Measurements from ENCODE around the gene BIRC7.

The BIRC7 gene

GRCh38 chr20:63257629-63258028 is 21.9 kb downstream of the BIRC7 start:
- no peak overlapping the region for H3K4me3 ChIP-seq (ENCODE audit: low read depth, low read length)
- TF ChIP-seq CTCF (IDR thresholded peaks at IDR 0.05; ENCODE audit: control insufficient read depth, extremely low read depth, insufficient read depth) = no peak
- no peak for DNase-seq (ENCODE audit: low read depth)

GRCh38 chr20:63258781-63259180 is 23.1 kb downstream of the BIRC7 start:
- no peak for DNase-seq (ENCODE audit: low read depth)
- no peak for TF ChIP-seq CTCF (IDR thresholded peaks at IDR 0.05; ENCODE audit: control insufficient read depth, extremely low read depth, insufficient read depth)
- H3K4me3 ChIP-seq (ENCODE audit: low read depth, low read length) = no peak overlapping the region

- H3K4me3 ChIP-seq (ENCODE audit: low read depth, low read length) = no peak overlapping the region
- no peak for TF ChIP-seq CTCF (IDR thresholded peaks at IDR 0.05; ENCODE audit: control insufficient read depth, extremely low read depth, insufficient read depth)
- DNase-seq (ENCODE audit: low read depth) = no peak
Observed at GRCh38 chr20:63259734-63260460, 24.2 kb downstream of the BIRC7 start.

- no peak for DNase-seq (ENCODE audit: low read depth)
- no peak for TF ChIP-seq CTCF (IDR thresholded peaks at IDR 0.05; ENCODE audit: control insufficient read depth, extremely low read depth, insufficient read depth)
- no peak overlapping the region for H3K4me3 ChIP-seq (ENCODE audit: low read depth, low read length)
Observed at GRCh38 chr20:63260521-63260920, 24.8 kb downstream of the BIRC7 start.

GRCh38 chr20:63261060-63261794 is 25.5 kb downstream of the BIRC7 start:
- H3K4me3 ChIP-seq (ENCODE audit: low read depth, low read length) = no peak overlapping the region
- no peak for DNase-seq (ENCODE audit: low read depth)
- TF ChIP-seq CTCF (IDR thresholded peaks at IDR 0.05; ENCODE audit: control insufficient read depth, extremely low read depth, insufficient read depth) = no peak

GRCh38 chr20:63261795-63262528 is 26.3 kb downstream of the BIRC7 start:
- DNase-seq (ENCODE audit: low read depth) = no peak
- H3K4me3 ChIP-seq (ENCODE audit: low read depth, low read length) = no peak overlapping the region
- no peak for TF ChIP-seq CTCF (IDR thresholded peaks at IDR 0.05; ENCODE audit: control insufficient read depth, extremely low read depth, insufficient read depth)
